ENCODE results near the gene PLEKHG3.

PLEKHG3 gene

GRCh38 chr14:64787619-64788018 is 83.4 kb downstream of the PLEKHG3 start:
- no peak overlapping the region for H3K4me2 ChIP-seq (ENCODE audit: low read length)
- TF ChIP-seq CTCF (IDR thresholded peaks at IDR 0.05; ENCODE audit: low read depth, low read length, poor library complexity, severe bottlenecking) = no peak
- no peak for TF ChIP-seq EZH2phosphoT487 (IDR thresholded peaks at IDR 0.05; ENCODE audit: borderline replicate concordance, low read length)
- H3K27ac ChIP-seq (ENCODE audit: low read depth, low read length) = no peak overlapping the region
- H3K9me2 ChIP-seq (replicated peaks; ENCODE audit: control insufficient read depth, low read length) = no peaks in the 10 kb centered on the region
- no peaks in the 10 kb centered on the region for H4K20me1 ChIP-seq (ENCODE audit: control insufficient read depth, insufficient read depth, low read depth, low read length)
- no peaks in the 10 kb centered on the region for H3K27me3 ChIP-seq (ENCODE audit: control insufficient read depth, low read length)
- H3K4me1 ChIP-seq (ENCODE audit: control insufficient read depth, low read length) = no peaks in the 10 kb centered on the region
- no peaks in the 10 kb centered on the region for H3K79me2 ChIP-seq (ENCODE audit: control insufficient read depth, low read length)
- H3K36me3 ChIP-seq (ENCODE audit: control insufficient read depth, low read length) = no peaks in the 10 kb centered on the region
- H3K9me3 ChIP-seq (ENCODE audit: control insufficient read depth, insufficient read depth, low read length) = no peaks in the 10 kb centered on the region
- no peak overlapping the region for H3K4me3 ChIP-seq (ENCODE audit: low read length)
- H3F3A ChIP-seq (ENCODE audit: control insufficient read depth, insufficient read depth) = no peaks in the 10 kb centered on the region

GRCh38 chr14:64788706-64789105 is 84.5 kb downstream of the PLEKHG3 start:
- Histone ChIP-seq H3K27ac (ENCODE audit: low read depth, low read length) (no peak overlapping the region), H3K9me3 (ENCODE audit: control insufficient read depth, insufficient read depth, low read length) (no peaks in the 10 kb centered on the region), H3K9me2 (replicated peaks; ENCODE audit: control insufficient read depth, low read length) (no peaks in the 10 kb centered on the region), H3F3A (ENCODE audit: control insufficient read depth, insufficient read depth) (no peaks in the 10 kb centered on the region), H3K4me2 (ENCODE audit: low read length) (no peak overlapping the region), H3K4me3 (ENCODE audit: low read length) (no peak overlapping the region), H3K36me3 (ENCODE audit: control insufficient read depth, low read length) (no peaks in the 10 kb centered on the region), H3K4me1 (ENCODE audit: control insufficient read depth, low read length) (no peaks in the 10 kb centered on the region), H3K79me2 (ENCODE audit: control insufficient read depth, low read length) (no peaks in the 10 kb centered on the region), H3K27me3 (ENCODE audit: control insufficient read depth, low read length) (no peaks in the 10 kb centered on the region), H4K20me1 (ENCODE audit: control insufficient read depth, insufficient read depth, low read depth, low read length) (no peaks in the 10 kb centered on the region)
- TF ChIP-seq EZH2phosphoT487 (IDR thresholded peaks at IDR 0.05; ENCODE audit: borderline replicate concordance, low read length) (no peak), CTCF (IDR thresholded peaks at IDR 0.05; ENCODE audit: low read depth, low read length, poor library complexity, severe bottlenecking) (no peak)

GRCh38 chr14:64789696-64790095 is 85.5 kb downstream of the PLEKHG3 start:
- Histone ChIP-seq H3K4me3 (ENCODE audit: low read length) (no peak overlapping the region), H4K20me1 (ENCODE audit: control insufficient read depth, insufficient read depth, low read depth, low read length) (no peaks in the 10 kb centered on the region), H3K4me2 (ENCODE audit: low read length) (no peak overlapping the region), H3K36me3 (ENCODE audit: control insufficient read depth, low read length) (no peaks in the 10 kb centered on the region), H3K27ac (ENCODE audit: low read depth, low read length) (no peak overlapping the region), H3K4me1 (ENCODE audit: control insufficient read depth, low read length) (no peaks in the 10 kb centered on the region), H3K79me2 (ENCODE audit: control insufficient read depth, low read length) (no peaks in the 10 kb centered on the region), H3F3A (ENCODE audit: control insufficient read depth, insufficient read depth) (no peaks in the 10 kb centered on the region), H3K9me3 (ENCODE audit: control insufficient read depth, insufficient read depth, low read length) (no peaks in the 10 kb centered on the region), H3K9me2 (replicated peaks; ENCODE audit: control insufficient read depth, low read length) (no peaks in the 10 kb centered on the region), H3K27me3 (ENCODE audit: control insufficient read depth, low read length) (no peaks in the 10 kb centered on the region)
- no peak for TF ChIP-seq CTCF (IDR thresholded peaks at IDR 0.05; ENCODE audit: low read depth, low read length, poor library complexity, severe bottlenecking)
- TF ChIP-seq EZH2phosphoT487 (IDR thresholded peaks at IDR 0.05; ENCODE audit: borderline replicate concordance, low read length) = no peak

GRCh38 chr14:64790478-64790877 is 86.3 kb downstream of the PLEKHG3 start:
- no peaks in the 10 kb centered on the region for H4K20me1 ChIP-seq (ENCODE audit: control insufficient read depth, insufficient read depth, low read depth, low read length)
- no peak overlapping the region for H3K27ac ChIP-seq (ENCODE audit: low read depth, low read length)
- H3K4me2 ChIP-seq (ENCODE audit: low read length) = no peak overlapping the region
- H3K9me2 ChIP-seq (replicated peaks; ENCODE audit: control insufficient read depth, low read length) = no peaks in the 10 kb centered on the region
- no peaks in the 10 kb centered on the region for H3K79me2 ChIP-seq (ENCODE audit: control insufficient read depth, low read length)
- H3K36me3 ChIP-seq (ENCODE audit: control insufficient read depth, low read length) = no peaks in the 10 kb centered on the region
- H3F3A ChIP-seq (ENCODE audit: control insufficient read depth, insufficient read depth) = no peaks in the 10 kb centered on the region
- no peaks in the 10 kb centered on the region for H3K4me1 ChIP-seq (ENCODE audit: control insufficient read depth, low read length)
- TF ChIP-seq CTCF (IDR thresholded peaks at IDR 0.05; ENCODE audit: low read depth, low read length, poor library complexity, severe bottlenecking) (no peak), EZH2phosphoT487 (IDR thresholded peaks at IDR 0.05; ENCODE audit: borderline replicate concordance, low read length) (no peak)
- H3K9me3 ChIP-seq (ENCODE audit: control insufficient read depth, insufficient read depth, low read length) = no peaks in the 10 kb centered on the region
- H3K27me3 ChIP-seq (ENCODE audit: control insufficient read depth, low read length) = no peaks in the 10 kb centered on the region
- H3K4me3 ChIP-seq (ENCODE audit: low read length) = no peak overlapping the region
